Endometrial microvascular endothelial cells (primary cell): ENCODE results near the gene GPR12. TPM values are rescaled to one million over a fixed set of nuclear protein-coding genes. Genes with fewer than 3 reads are reported as not detected.
"Not testable (repeated sequence)": the region's sequence is repeated elsewhere in the genome, so short reads cannot be mapped to it uniquely, and the experiment has no call there.

ENCODE experiments used
- in situ Hi-C: cut with HindIII; loops from 2 replicates; pipeline ENCODE4 v1.10.0; 2017; ENCODE audit warnings: low sequenced_read_pairs, low pct_unique_long_range_greater_than_20kb; ENCODE audit errors: inconsistent ontology term
- total RNA-seq: library from RNA; depleted of rRNA; stranded (reverse); fragments of >200 nt; gene quantifications from one replicate; pipeline ENCODE4 v1.2.3, GENCODE V29; 2015; ENCODE audit errors: inconsistent ontology term

The GPR12 gene
- total RNA-seq, 1 donor from 2014 or later, result not detected

DNA sequence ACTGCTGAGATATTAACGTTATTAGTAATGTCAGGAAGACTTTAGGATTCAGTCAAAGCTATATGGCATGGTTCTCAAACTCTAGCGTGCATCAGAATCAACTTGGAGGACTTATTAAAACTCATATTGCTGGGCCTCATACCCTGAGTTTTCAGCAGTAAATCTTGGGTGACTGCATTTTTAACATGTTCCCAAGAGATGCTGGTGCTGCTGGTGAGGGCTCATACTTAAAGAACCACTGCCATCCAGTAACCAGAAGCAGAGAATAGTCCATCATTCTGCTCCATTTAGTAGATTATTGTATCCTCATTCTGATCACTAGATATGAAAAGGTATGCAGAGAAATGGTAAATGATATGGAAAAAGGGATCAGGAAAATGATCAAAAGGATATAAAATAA is 7.9 kb downstream of the GPR12 start:
- in situ Hi-C loops, result no loop called here

DNA sequence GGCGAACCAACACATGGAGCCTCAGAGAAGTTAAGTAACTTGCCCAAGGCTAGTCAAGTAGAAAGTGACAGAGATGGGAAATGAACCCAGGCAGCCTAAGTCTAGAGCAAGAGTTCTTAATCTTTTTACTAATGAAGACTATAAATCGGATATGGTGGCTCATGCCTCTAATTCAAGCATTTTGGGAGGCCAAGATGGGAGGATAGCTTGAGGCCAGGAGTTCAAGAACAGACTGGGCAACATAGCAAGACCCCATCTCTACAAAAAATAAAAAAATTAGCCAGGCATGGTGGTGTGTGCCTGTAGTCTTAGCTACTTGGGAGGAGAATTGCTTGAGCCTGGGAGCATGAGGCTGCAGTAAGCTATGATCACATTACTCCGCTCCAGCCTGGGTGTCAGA is 10.7 kb downstream of the GPR12 start:
- in situ Hi-C loops, result no loop called here

DNA sequence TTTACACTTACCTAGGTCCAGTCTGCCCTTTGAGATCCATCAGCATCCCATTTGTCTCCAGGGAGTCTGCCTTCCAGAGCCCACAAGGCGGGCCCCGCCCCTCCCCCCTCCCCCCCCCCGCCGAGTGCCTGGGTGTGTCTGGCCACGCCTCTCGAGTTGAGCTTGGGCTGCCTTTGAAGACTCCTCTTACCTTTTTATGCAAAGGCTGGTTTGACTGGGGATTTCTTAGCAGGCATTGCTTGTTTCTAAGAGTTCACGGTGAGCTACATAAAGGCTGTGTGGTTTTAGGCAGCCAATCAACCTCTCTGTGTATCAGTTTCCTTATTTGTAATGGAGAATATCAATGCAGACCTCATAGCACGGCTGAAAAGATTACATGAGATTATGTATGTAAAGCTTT is 11.3 kb downstream of the GPR12 start:
- in situ Hi-C loops, result no loop called here

DNA sequence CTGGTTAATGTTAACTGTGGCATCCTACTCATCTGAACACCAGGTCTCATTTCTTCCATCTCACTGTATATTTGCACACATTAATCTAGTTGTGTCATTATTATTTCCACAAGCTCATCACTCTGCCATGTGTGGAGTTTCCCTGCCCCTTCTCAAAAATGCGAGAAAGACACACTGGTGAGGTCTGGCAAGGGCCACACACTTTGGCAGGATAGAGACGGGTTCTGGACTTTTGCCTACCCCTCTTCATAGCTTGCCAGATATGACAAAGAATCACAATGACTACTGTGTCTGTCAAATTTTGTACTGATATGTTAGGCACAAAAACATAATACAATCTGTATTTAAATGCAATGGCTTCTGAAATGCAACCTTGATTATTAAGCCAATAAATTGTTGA is 12.9 kb downstream of the GPR12 start:
- in situ Hi-C loops, result no loop called here

DNA sequence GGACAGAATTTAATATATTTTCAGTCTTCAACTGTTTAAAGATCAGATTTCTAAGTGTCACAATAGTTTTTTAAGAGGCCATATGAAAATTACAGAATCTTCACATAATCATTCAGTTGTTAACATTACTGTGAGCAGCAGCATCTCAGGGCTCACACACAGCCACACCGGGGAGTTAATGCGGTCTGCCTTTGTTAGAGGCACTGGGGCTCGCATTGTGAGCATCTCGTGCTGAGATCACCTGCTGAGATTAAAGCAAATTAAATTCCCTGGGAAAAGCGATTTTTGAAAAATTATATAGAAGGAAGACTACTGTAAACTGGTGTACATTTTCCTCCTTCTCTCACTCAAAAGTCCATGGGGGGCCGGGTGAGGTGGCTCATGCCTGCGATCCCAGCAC is 16.6 kb downstream of the GPR12 start:
- in situ Hi-C loops, result no loop called here

DNA sequence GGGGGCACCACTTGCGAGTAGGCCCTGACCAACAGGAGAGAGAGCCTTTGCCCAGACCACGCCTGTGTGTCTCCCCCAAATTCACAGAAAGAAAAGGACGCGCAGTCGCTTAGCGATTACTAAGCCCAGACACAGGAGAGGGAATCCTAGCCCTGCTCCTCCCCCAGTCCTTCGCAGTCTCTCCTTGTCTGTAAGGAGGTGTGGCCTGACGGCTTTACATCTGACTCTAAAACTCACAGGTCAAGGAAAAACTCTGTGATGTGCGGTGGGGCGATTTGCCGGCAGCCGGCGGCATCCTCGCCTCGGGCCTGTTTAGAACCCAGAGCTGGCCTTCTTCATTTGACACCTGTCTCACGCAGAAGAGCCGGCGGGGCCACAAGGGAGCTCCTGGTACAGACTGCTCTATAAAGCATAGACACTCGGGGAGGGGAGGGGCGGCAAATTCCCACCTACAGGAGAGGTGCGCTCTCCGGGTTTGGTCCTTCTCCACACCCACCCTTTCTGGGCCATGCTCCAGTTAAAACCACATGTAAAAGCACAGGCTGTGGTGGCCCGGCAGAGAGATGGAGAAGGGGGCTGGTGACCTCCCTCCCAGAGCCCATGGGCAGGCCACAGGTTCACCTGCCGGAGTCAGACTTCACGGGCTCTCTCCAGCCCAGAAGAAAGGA is 17.8 kb downstream of the GPR12 start:
- in situ Hi-C loops, result no loop called here

DNA sequence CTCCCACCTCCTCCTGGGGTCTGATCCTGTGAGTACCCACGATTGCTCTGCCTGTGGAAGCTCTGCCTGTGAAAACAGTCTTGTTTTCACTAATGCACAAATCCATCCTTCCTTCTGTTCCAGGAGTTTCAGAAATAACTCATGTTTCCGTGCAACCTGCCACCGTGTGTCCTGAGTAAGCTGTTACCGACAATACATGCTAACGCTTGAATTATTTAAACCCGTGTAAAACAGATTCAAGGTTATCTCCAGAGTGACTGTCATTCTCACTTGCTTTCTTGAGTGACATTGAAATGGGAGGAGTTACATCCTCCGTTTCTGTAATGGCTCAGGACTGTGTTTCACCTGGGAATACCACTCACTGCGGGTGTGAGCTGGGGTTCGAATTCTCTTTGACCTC is 24.9 kb downstream of the GPR12 start:
- in situ Hi-C loops, result no loop called here

DNA sequence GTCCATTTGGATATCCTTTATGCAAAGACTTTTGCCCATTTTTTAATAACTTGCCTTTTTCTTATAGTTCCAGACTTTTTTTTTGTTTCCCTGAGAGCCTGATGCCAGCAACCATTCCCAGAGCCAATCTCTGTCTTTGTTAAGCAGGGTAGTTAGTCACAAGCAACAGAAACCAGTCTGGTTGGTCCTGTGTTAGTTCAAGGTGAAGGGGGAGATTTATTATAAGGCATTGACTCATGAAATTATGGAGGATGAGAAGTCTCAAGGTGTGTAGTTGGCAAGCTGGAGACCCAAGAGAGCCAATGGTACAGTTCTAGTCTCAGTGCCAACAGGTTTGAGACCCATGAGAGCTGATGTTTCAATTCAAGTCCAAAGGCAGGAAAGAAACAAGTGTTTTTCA is 33.0 kb downstream of the GPR12 start:
- in situ Hi-C loops, result no loop called here

DNA sequence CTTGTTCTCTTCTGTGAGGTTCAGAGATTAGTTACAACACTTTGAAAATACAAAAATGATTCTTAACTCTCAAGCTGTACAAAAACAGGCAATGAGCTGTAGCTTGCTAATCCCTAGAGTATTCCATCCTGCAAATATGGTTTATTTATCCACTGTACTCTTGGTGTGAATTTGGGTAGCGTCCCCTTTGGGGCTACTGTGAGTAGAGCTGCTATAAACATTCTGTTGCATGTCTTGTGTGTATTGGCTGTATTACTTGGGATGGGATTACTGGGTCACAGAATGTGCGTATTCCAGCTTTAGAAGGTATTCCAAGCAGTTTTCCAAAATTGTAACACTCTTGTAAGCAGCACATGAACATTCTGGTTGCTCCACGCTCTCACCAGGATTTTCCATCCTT is 33.5 kb downstream of the GPR12 start:
- in situ Hi-C loops, result no loop called here

DNA sequence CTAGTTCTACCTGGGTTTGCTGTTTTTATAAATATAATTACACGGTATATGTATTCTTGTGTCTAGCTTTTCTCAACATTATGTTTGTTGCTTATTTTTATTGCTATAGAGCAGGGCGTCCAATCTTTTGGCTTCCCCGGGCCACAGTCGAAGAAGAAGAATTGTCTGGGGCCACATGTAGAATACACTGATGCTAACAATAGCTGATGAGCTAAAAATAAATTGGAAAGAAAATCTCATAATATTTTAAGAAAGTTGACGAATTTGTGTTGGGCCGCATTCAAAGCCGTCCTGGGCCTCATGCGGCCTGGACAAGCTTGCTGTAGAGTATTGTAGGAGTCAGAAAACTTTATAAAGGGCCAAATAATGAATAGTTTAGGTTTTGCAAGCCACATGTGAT is 33.9 kb downstream of the GPR12 start:
- in situ Hi-C loops, result no loop called here

DNA sequence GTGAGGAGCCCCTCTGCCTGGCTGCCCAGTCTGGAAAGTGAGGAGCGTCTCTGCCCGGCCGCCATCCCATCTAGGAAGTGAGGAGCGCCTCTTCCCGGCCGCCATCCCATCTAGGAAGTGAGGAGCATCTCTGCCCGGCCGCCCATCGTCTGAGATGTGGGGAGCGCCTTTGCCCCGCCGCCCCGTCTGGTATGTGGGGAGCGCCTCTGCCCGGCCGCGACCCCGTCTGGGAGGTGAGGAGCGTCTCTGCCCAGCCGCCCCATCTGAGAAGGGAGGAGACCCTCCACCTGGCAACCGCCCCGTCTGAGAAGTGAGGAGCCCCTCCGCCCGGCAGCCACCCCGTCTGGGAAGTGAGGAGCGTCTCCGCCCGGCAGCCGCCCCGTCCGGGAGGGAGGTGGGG is 37.0 kb downstream of the GPR12 start:
- in situ Hi-C loops, result not testable (repeated sequence)

DNA sequence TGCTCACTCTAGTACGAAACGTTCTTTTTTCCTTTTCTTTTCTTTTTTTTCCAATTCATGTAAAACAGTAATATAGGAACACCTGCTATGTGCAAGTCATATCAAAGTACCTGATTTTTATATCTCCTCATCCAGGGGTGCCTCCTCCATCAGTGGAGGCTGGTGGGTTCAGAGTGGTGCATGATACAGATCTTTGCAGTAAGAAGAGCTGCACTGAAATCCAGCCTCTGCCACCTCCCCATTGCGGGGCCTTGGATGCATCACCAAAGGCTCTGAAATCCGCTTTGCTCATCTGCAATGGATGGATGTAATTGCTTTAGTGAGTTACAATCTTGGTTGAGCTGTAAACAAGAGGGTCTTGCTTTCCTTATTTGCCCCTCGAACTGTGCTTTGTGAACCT is 38.3 kb downstream of the GPR12 start:
- in situ Hi-C loops, result no loop called here

DNA sequence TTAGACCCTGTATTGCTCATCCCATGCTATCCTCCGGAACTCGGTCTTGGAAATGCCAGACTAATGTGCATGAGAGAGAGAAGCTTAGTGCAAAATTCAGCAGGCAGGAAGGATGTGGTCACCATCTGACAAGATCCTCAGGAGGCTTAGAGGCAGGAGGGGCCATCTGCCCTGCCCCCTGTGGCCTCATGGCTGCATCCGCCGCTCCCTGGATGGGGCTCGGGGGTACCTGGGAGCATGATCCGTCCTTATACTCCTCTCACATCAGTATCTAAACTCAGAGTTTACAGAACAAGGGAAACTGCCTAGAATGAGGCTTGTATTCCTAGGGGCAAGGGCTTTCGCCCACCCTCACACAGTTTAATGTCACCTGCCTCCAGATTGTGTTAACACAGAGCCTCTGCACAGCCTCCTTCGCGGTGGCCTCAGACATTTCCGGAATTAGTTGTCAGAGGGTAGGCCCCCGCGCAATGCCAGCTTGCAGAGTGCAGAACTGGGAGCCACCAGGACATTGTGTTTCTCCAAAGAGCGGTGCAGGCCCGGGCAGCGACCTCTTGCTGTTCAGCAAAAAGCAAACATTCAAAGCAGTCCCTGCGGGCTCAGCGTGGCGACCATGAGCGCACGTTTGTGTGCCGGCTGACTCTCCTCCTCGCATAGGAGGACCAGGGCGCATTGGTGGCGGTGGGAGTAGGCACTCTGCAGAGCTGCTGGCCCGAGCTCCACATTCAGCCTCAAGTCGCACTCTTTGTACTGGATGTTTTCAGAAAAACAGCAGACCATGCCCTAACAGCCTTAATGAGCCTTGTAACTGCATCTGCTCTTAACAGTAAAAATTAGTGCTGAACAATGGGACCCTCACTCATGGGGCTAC is 39.1 kb downstream of the GPR12 start:
- in situ Hi-C loops, result no loop called here

DNA sequence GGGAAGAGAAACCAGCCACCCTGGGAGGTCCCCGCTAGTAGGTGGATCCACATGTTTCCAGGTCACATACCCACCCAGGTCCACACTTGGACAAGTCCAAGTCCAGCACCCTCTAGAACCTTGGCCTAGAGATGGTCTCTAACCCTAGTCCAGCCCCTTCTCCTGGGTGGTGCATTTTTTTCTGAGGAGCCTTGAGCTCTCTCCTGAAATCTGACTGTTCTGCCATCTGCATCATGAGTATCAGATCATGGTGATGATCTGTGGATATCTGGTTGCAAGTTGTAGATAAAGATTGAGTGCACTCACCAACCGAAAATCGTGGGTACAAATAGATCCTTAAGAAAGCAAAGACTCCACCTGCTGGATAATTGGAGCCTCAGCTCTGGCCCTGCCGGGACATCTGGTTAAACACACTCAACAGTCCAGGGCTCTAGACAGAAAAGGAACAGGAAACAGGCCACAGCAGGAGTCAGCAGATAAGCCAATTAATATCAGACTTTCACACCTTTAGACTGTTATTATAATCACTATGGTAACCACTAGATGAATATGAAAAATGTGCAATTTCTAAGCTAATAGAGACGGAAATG is 41.1 kb downstream of the GPR12 start:
- in situ Hi-C loops, result no loop called here

DNA sequence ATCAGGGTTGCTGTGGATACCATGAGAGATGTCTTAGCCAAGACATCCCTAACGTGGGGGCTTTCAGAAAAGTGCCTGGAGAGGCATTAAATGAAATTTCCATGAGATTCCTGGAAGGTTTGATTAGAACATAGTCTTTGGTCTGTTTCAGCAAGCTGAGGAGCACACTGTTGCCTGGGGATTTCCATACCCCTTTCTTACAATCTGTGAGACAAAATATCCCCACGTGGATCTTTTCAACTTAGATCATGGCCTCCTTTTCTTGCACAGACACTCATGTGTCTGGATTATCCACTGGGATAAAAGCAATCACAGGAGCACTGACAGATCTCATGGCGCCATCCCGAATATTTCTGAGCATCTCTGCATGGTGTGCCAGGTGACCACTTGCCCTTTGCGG is 41.7 kb downstream of the GPR12 start:
- in situ Hi-C loops, result no loop called here

DNA sequence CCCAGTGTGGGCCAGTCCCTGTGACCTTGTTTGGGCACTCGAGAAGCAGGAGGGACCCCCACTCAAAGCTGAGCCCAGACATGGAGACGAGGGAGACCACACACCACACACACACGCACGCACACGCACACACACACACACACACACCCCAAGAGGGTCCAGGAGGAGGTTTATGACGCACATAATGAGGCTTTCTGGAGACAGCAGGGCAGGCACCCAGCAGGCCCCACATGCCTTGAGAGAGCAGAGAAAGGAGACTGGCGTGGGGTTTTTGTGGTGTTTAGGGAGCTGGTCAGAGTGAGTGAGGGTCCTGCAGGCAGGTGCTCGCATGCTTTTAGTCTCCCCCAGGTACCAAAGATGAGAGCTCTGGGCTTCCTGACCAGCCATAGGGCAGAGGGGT is 42.4 kb downstream of the GPR12 start:
- in situ Hi-C loops, result no loop called here

DNA sequence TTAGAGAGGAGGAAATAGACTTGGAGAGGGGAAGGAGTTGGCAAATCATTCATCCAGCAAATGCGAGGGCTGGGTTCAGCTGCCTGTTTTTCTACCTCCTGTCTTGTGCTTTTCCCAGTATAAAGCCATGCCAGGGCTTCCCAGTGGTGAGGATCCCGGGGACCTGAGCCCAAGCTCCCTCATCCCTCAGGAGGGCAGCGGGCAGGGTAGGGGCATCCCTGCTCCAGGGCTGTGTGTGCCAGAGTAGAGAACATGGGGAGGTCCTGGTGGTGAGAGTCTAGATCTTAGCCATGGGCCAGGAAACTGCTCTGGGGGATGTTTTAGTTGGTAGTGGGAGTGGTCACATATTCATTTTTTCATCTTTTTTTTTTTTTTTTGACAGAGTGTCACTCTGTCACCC is 43.6 kb downstream of the GPR12 start:
- in situ Hi-C loops, result no loop called here

DNA sequence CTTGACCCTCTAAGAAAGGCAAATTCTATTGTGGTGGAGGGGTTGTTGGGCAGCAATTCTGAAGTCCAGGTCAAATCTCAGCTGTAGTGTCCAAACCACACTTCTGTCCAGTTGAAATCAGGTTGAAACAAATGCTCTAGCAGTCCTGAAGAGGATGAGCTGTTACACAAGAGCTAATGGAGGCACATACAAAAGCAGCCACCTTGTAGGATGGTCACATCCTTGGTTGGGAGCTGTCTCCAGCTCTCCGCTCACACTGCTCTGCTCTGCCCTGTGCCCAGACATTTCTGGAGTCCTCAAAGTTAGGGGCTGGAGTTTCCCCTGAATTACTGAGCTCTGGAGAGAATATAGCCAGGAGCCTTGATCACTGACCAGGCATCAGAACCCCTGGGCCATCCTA is 47.2 kb downstream of the GPR12 start:
- in situ Hi-C loops, result no loop called here

DNA sequence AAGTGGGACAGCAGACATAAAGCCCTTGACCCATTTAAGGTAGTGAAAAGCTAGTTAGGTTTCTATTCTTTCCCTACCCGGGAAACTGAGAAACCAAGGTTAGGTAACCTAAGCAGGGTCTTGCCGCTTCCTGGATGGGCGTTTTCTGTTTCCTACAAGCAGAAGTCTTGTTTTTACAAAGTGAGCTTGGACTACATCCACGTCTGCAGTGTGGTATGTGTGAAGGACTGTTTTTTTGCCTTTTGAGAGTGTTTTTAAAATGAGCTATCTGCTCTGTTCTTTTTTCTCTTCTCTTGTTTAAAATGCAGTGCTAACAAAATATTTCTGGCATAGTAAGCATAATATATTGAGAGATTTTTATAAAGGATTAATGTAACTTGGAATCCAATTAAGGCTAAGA is 49.4 kb downstream of the GPR12 start:
- in situ Hi-C loops, result no loop called here

DNA sequence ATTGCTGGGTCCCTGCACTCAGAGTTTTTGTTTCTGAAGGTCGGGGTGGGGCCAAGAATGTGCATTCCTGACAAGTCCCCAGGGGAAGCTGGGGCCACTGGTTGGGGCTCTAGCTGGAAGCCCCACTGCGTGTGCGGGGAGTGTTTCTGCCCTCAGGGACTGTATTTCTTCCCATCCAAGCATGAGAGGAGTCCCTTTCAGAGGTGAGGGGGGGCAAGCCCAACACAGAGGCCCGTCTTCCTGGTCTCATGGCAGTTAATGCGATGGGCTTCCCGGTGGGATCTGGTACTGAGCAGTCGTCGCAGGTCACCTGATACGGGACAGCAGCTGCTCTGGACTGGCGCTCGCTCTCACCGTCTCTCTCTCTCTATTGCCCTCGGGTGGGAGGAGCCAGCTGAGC is 50.4 kb downstream of the GPR12 start:
- in situ Hi-C loops, result no loop called here
